ENCODE measurements around the gene MYOCD. TPM values are rescaled to one million over a fixed set of nuclear protein-coding genes. Genes with fewer than 3 reads are reported as not detected.

Gene MYOCD
- total and polyA plus RNA-seq, 4 donors, result 0.73 to 6.1 (median 3.1) TPM

DNA sequence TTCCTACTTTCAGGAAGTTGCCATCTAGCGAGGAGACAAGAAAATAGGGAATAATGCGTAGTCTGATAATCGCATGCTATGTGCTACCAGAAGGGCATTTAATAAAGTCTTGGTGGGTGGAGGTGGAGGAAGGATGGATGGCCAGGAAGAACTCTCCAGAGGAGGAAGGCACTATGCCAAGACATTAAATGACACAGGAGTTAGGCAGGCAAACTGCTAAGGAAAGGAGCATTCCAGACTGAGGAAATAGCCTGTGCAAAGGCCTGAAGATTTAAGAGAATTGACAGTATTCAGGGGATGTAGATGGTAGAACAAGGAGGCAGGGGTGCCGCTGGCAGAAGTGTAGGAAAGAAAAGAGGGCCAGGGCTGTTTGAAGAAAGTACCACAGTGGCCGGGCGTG lies 104.3 kb downstream of the MYOCD start:
- DNase-seq (no peak), ATAC-seq (ENCODE audit: insufficient read depth, low FRiP score) (no peak)
- Histone ChIP-seq H3K4me3 (no peak overlapping the region), H3K27me3 (ENCODE audit: control insufficient read depth in 3 of 3, insufficient read depth in 3 of 3, low read length in 2 of 3) (peaks cover 0 to 8% (median 7%) of the 10 kb centered on the region in 3 donors), H3K36me3 (ENCODE audit: control insufficient read depth in 4 of 4, insufficient read depth in 4 of 4, low read length in 4 of 4) (no peaks in the 10 kb centered on the region), H3K4me1 (ENCODE audit: control insufficient read depth in 5 of 5, insufficient read depth in 5 of 5, low read length in 5 of 5) (peaks cover 0 to 4% (median 0%) of the 10 kb centered on the region in 5 donors), H3K9ac (ENCODE audit: insufficient read depth in 1 of 2, low read length in 2 of 2) (no peak overlapping the region), H3K9me3 (ENCODE audit: control insufficient read depth in 4 of 4, insufficient read depth in 3 of 4, low read length in 3 of 4) (no peaks in the 10 kb centered on the region), H3K27ac (ENCODE audit: low read depth in 1 of 2, low read length in 1 of 2) (no peak overlapping the region)
- TF ChIP-seq, protein P1, sequence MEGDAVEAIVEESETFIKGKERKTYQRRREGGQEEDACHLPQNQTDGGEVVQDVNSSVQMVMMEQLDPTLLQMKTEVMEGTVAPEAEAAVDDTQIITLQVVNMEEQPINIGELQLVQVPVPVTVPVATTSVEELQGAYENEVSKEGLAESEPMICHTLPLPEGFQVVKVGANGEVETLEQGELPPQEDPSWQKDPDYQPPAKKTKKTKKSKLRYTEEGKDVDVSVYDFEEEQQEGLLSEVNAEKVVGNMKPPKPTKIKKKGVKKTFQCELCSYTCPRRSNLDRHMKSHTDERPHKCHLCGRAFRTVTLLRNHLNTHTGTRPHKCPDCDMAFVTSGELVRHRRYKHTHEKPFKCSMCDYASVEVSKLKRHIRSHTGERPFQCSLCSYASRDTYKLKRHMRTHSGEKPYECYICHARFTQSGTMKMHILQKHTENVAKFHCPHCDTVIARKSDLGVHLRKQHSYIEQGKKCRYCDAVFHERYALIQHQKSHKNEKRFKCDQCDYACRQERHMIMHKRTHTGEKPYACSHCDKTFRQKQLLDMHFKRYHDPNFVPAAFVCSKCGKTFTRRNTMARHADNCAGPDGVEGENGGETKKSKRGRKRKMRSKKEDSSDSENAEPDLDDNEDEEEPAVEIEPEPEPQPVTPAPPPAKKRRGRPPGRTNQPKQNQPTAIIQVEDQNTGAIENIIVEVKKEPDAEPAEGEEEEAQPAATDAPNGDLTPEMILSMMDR (IDR thresholded peaks at IDR 0.05; ENCODE audit: control extremely low read depth, extremely low read depth), result no peak
- WGBS, 2 donors, result 94 to 95% methylated on average over 6 of the region's 6 CpGs

DNA sequence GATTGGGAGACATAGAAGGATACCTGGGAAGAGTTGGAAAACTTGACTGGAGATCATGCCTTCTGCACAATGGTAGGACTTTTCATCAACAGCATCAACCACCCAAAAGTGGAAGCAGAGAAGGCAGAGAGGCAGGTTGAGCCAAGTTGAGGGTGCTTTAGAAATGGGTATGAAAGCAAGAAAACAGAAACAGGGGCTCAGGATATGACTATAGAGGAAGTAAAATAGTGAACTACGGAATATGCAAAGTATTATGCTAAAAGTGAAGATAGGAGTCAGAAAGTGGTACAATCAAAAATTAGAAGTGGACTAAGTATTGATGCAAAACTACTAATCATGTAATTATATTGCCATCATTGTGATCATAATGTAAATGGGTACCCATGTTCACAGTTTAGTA lies 107.5 kb downstream of the MYOCD start:
- Histone ChIP-seq H3K9ac (ENCODE audit: insufficient read depth in 1 of 2, low read length in 2 of 2) (no peak overlapping the region), H3K4me3 (no peak overlapping the region), H3K36me3 (ENCODE audit: control insufficient read depth in 4 of 4, insufficient read depth in 4 of 4, low read length in 4 of 4) (no peaks in the 10 kb centered on the region), H3K27me3 (ENCODE audit: control insufficient read depth in 3 of 3, insufficient read depth in 3 of 3, low read length in 2 of 3) (peaks cover 0 to 11% (median 0%) of the 10 kb centered on the region in 3 donors), H3K4me1 (ENCODE audit: control insufficient read depth in 5 of 5, insufficient read depth in 5 of 5, low read length in 5 of 5) (no peaks in the 10 kb centered on the region), H3K27ac (ENCODE audit: low read depth in 1 of 2, low read length in 1 of 2) (no peak overlapping the region), H3K9me3 (ENCODE audit: control insufficient read depth in 4 of 4, insufficient read depth in 3 of 4, low read length in 3 of 4) (no peaks in the 10 kb centered on the region)
- no peak for ATAC-seq (ENCODE audit: insufficient read depth, low FRiP score)
- 50 to 71% methylated on average over 1 of the region's 1 CpG for WGBS, 2 donors
- TF ChIP-seq, protein P1 (IDR thresholded peaks at IDR 0.05; ENCODE audit: control extremely low read depth, extremely low read depth), result no peak
- DNase-seq, result no peak

DNA sequence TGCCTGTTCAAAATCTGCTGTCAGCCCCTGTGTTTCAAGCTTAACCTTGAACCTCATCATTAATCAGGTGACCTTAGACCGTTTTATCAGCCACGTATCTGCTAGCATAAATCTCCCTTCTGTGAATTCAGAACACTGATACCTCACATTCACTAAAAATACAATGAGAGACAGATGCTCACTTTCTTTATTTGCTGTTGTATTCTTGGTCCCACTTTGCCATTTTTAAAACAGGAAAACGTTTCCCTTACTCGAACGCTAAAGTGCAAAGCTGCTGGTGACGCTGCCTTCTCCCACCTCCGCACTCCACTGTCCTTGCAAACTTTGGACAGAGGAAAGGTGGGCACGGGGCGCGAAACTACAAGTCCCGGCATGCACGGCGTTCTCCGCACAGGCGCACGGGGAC lies 123.4 kb downstream of the MYOCD start:
- ATAC-seq (ENCODE audit: insufficient read depth, low FRiP score), result no peak

More for the DNA sequence above, 123.4 kb downstream of the MYOCD start:
- Histone ChIP-seq H3K27me3 (ENCODE audit: control insufficient read depth in 3 of 3, insufficient read depth in 3 of 3, low read length in 2 of 3) (peaks cover 0 to 13% (median 11%) of the 10 kb centered on the region in 3 donors), H3K36me3 (ENCODE audit: control insufficient read depth in 4 of 4, insufficient read depth in 4 of 4, low read length in 4 of 4) (no peaks in the 10 kb centered on the region), H3K4me1 (ENCODE audit: control insufficient read depth in 5 of 5, insufficient read depth in 5 of 5, low read length in 5 of 5) (peaks cover 0 to 9% (median 4%) of the 10 kb centered on the region in 5 donors), H3K4me3 (peak overlapping the region; percentile 43), H3K9me3 (ENCODE audit: control insufficient read depth in 4 of 4, insufficient read depth in 3 of 4, low read length in 3 of 4) (no peaks in the 10 kb centered on the region), H3K27ac (ENCODE audit: low read depth in 1 of 2, low read length in 1 of 2) (no peak overlapping the region), H3K9ac (ENCODE audit: insufficient read depth in 1 of 2, low read length in 2 of 2) (no peak overlapping the region)
- no peak for DNase-seq
- WGBS, 2 donors, result 1% methylated on average over 16 of the region's 16 CpGs
- TF ChIP-seq, protein P1 (IDR thresholded peaks at IDR 0.05; ENCODE audit: control extremely low read depth, extremely low read depth), result no peak
